A673 (cell line): ENCODE data around the gene KRT82. TPM values are rescaled to one million over a fixed set of nuclear protein-coding genes. Genes with fewer than 3 reads are reported as not detected.

ENCODE experiments used
- BruUV-seq: library from RNA; stranded (reverse); fragments of 400-500 nt; replicated peaks from 2 replicates; lab custom pipeline; 2021; lab: Mats Ljungman, UMichigan
- CTCF ChIA-PET: fragments of 300-600 bp; sonication (Branson Sonifier 250); formaldehyde crosslinking; loops from one replicate; lab custom pipeline; 2022; ENCODE audit warnings: antibody characterized with exemption; lab: Charles Lee
- POLR2A ChIA-PET: fragments of 300-600 bp; sonication (Branson Sonifier 250); formaldehyde crosslinking; loops from one replicate; lab custom pipeline; 2022; ENCODE audit warnings: antibody characterized with exemption; ENCODE audit not compliant: low non-redundant PET; lab: Charles Lee
- DNase-seq: peaks from one replicate; pipeline ENCODE4 v3.0.0-alpha.2; 2015; ENCODE audit warnings: low spot score
- H3K27ac ChIP-seq: fragments of 200-600 bp; sonication (generic); 2 replicates; pipeline ENCODE4 v1.5.1; 2016; ENCODE audit warnings: mixed run types, low read depth, mild to moderate bottlenecking, mixed read lengths, antibody characterized with exemption, low read length; ENCODE audit not compliant: poor library complexity, severe bottlenecking
- H3K27me3 ChIP-seq: fragments of 200-600 bp; sonication (generic); replicated peaks from 2 replicates; pipeline ENCODE4 v1.6.1; 2017; ENCODE audit warnings: mixed run types, low read depth, mild to moderate bottlenecking, mixed read lengths, antibody characterized with exemption, low read length; ENCODE audit not compliant: insufficient read depth, poor library complexity
- H3K36me3 ChIP-seq: fragments of 200-600 bp; sonication (generic); 2 replicates; pipeline ENCODE4 v1.6.1; 2016; ENCODE audit warnings: mixed run types, mild to moderate bottlenecking, mixed read lengths, antibody characterized with exemption, low read length; ENCODE audit not compliant: insufficient read depth, poor library complexity, severe bottlenecking
- H3K4me1 ChIP-seq: fragments of 200-600 bp; sonication (generic); 2 replicates; pipeline ENCODE4 v1.6.1; 2017; ENCODE audit warnings: mixed run types, mild to moderate bottlenecking, mixed read lengths, antibody characterized with exemption, low read length; ENCODE audit not compliant: insufficient read depth, poor library complexity, severe bottlenecking
- H3K4me3 ChIP-seq: fragments of 200-600 bp; sonication (generic); 2 replicates; pipeline ENCODE4 v1.5.1; 2016; ENCODE audit warnings: low read depth, mixed run types, mild to moderate bottlenecking, mixed read lengths, low read length; ENCODE audit not compliant: poor library complexity, severe bottlenecking
- H3K9me3 ChIP-seq: fragments of 200-600 bp; sonication (generic); 2 replicates; pipeline ENCODE4 v1.6.1; 2016; ENCODE audit warnings: mixed run types, low read depth, mild to moderate bottlenecking, mixed read lengths, antibody characterized with exemption, low read length; ENCODE audit not compliant: poor library complexity, severe bottlenecking
- EZH2 ChIP-seq: fragments of 200-600 bp; sonication (generic); IDR thresholded peaks from 2 replicates; pipeline ENCODE4 v1.6.1; 2017; ENCODE audit warnings: borderline replicate concordance, low read depth, mild to moderate bottlenecking, mixed read lengths, antibody characterized with exemption, low read length; ENCODE audit not compliant: poor library complexity, severe bottlenecking
- intact Hi-C: fragments of 100-400 bp; cut with micrococcal nuclease; formaldehyde crosslinking; loops from one replicate; pipeline ENCODE4 v1.10.0; 2022; ENCODE audit not compliant: unreplicated experiment
- total RNA-seq: library from RNA; stranded (reverse); gene quantifications from 2 replicates; pipeline ENCODE4 v1.2.3, GENCODE V29; 2021
- TF ChIP-seq, protein P1 (sequence below): fragments of 300-800, 200-600 bp; sonication (generic); conservative IDR thresholded peaks from 2 replicates; pipeline ENCODE4 v1.5.1; 2017; ENCODE audit warnings: low read depth, mild to moderate bottlenecking, antibody characterized with exemption, low read length, moderate library complexity, mixed read lengths

KRT82 gene
- total RNA-seq, 1 experiment from 2014 or later: not detected

DNA sequence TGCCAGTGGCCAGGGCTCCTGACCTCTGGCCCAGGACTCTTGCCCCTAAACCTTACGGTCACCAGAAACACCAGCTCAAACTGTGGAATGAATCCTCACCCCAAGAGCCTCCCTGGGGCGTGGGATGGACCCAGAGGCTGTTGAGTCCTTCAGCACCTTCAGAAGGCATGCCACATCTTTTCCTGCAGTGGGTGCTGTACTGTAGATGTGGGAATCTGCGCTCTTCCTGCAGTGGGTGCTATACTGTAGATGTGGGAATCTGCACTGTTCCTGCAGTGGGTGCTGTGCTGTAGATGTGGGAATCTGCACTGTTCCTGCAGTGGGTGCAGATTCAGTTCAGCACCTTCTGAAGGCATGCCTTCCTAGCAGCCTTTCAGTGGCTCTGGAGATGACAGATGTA is 1.2 kb downstream of the KRT82 start:
- Histone ChIP-seq H3K4me1 (no peaks in the 10 kb centered on the region), H3K9me3 (no peaks in the 10 kb centered on the region), H3K27ac (no peak overlapping the region), H3K36me3 (no peaks in the 10 kb centered on the region), H3K4me3 (no peak overlapping the region), H3K27me3 (no peaks in the 10 kb centered on the region)
- no peak for TF ChIP-seq EZH2
- TF ChIP-seq, protein P1, sequence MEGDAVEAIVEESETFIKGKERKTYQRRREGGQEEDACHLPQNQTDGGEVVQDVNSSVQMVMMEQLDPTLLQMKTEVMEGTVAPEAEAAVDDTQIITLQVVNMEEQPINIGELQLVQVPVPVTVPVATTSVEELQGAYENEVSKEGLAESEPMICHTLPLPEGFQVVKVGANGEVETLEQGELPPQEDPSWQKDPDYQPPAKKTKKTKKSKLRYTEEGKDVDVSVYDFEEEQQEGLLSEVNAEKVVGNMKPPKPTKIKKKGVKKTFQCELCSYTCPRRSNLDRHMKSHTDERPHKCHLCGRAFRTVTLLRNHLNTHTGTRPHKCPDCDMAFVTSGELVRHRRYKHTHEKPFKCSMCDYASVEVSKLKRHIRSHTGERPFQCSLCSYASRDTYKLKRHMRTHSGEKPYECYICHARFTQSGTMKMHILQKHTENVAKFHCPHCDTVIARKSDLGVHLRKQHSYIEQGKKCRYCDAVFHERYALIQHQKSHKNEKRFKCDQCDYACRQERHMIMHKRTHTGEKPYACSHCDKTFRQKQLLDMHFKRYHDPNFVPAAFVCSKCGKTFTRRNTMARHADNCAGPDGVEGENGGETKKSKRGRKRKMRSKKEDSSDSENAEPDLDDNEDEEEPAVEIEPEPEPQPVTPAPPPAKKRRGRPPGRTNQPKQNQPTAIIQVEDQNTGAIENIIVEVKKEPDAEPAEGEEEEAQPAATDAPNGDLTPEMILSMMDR: 0 out of 2 replicates have a peak, but pooled peaks have one; percentile 11
- ChIA-PET POLR2A (no interaction called here), CTCF (no interaction called here)
- BruUV-seq: no TSS peak
- no peak for DNase-seq
- intact Hi-C loops: no loop called here

DNA sequence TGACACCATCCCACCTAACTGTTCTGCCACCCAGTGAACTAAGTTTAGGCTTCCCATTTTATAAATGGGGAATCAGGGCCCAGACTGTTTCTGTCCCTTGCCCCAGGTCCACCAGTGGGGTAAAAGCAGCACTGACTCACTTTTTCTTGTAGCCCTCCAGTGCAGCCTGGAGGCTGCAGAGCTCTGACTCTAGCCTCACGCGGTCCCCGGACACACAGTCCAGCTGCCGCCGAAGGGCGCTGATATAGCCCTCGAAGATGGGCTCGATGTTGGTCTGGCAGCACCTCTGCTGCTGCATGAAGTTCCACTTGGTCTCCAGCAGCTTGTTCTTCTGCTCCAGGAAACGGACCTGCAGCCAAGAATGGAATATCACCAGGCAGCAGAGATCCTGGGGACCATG is 2.6 kb downstream of the KRT82 start:
- BruUV-seq: no TSS peak
- no peaks in the 10 kb centered on the region for H3K4me1 ChIP-seq
- ChIA-PET CTCF (no interaction called here), POLR2A (no interaction called here)
- intact Hi-C loops: no loop called here
- no peaks in the 10 kb centered on the region for H3K36me3 ChIP-seq
- TF ChIP-seq, protein P1: no peak
- TF ChIP-seq EZH2: no peak
- H3K4me3 ChIP-seq: no peak overlapping the region
- H3K27ac ChIP-seq: no peak overlapping the region
- no peak for DNase-seq
- H3K27me3 ChIP-seq: no peaks in the 10 kb centered on the region
- H3K9me3 ChIP-seq: no peaks in the 10 kb centered on the region

DNA sequence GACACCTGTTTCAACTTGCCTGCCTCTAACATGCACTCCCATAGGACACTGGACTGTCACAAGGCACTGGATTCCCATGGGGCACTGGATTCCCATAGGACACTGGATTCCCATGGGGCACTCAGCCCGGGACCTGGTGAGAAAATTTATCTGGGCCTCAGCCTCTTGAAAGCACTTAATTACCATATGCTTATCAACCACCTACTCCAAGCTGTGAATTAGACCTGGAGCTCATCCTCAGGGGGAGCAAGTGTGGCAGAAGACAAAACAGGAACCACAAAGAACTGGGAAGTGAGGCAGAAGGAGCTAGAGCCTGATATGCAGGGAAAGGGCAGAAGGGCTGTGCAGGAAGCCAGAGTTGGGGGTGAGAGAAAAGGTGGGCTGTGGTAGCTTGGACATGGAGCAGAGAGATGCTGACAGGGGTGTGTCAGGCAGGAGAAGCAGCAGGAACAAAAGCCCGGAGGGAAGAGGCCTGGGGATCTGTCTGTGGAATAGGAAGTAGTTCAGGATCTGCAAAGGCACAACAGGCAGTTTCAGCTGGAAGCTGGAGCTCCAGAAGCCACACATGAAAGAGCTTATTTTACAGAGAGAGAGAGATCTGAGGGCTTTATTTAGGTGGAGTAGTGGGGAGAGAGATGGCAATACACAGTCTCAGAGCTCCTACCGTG is 3.1 kb downstream of the KRT82 start:
- ChIA-PET CTCF (no interaction called here), POLR2A (no interaction called here)
- Histone ChIP-seq H3K27ac (no peak overlapping the region), H3K27me3 (no peaks in the 10 kb centered on the region), H3K4me1 (no peaks in the 10 kb centered on the region), H3K9me3 (no peaks in the 10 kb centered on the region), H3K36me3 (no peaks in the 10 kb centered on the region), H3K4me3 (no peak overlapping the region)
- intact Hi-C loops: no loop called here
- TF ChIP-seq, protein P1: no peak
- TF ChIP-seq EZH2: no peak
- no peak for DNase-seq
- BruUV-seq: no TSS peak
